GM19099 (cell line): ENCODE results near the gene CTRB1.

Experiments
- POLR2A ChIP-seq: IDR thresholded peaks from 3 replicates; pipeline ENCODE4 v1.6.1; 2011; ENCODE audit warnings: low read depth; ENCODE audit not compliant: insufficient read length; ENCODE audit errors: extremely low read depth

CTRB1 gene

DNA sequence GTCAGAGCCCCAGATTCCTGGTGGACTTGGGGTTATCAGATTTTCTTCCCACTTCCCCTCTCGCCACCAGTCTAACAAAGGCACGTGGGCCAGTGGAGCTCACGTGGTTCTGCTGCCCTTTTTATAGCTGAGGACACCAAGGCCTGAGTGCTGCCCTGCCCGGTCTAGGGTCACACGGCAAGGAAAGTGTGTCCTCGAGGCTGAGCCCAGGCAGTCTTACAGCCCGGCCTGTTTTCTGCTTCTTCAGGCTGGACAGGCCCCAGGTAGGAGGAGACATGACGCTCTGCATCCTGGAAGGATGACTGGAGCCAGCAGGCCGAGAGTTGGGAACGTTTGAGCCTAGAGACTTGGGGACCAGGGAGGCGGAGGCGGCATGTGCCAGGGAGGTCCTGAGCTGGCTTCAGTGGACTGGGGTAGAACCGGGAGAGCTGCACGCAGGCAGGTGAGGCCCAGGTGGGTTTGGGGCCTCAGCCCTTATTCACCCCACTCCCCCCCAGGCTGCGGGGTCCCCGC, 3.5 kb downstream of the CTRB1 start:
- no peak for TF ChIP-seq POLR2A

DNA sequence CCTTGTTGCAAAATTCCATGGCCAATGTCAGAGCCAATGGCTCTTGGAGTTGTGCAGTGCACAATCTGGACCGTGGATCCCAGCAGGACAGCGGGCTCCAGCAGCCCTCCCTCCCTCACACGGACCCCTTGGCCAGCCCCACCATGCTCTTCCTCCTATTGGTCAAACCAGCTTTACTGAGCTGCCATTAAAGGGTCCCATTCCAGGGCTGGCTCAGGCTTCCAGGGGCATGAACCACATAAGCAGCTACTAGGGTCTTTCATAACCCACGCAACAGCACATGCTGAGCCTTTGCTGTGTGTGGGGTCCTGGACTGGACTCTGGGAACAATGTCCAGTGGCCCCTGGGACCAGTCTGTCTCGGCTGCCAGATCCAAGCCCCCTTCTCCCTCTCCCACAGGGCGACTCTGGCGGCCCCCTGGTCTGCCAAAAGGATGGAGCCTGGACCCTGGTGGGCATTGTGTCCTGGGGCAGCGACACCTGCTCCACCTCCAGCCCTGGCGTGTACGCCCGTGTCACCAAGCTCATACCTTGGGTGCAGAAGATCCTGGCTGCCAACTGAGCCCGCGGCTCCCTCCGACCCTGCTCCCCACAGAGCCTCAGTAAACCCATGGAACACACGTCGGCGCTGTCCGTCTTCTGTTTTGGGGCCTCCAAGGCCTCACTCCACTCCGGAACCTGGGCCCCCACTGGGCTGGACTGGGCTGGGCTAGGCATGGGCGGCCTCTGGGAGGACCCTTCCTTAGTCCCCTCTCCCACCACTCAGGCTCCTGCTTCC, 5.7 kb downstream of the CTRB1 start:
- TF ChIP-seq POLR2A, result no peak

DNA sequence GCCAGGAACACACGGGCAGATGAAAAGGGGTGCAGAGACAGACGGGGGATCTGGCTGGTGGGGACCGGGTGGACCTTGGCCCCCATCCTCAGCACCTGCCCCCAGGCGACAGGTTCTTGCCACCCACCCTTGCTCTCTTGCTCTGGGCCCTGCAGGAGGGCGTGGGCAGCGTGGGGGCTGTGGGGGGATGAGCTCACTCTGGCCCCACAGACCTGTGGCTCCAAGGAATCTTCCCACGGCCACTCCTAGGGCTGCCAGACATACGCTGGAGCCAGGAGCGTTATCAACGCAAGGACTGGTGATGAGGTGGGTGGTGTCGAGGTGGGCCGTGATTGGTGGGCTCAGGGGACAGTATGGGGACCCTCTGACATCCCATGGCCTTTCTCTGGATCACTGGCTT, 6.3 kb downstream of the CTRB1 start:
- TF ChIP-seq POLR2A, result no peak

DNA sequence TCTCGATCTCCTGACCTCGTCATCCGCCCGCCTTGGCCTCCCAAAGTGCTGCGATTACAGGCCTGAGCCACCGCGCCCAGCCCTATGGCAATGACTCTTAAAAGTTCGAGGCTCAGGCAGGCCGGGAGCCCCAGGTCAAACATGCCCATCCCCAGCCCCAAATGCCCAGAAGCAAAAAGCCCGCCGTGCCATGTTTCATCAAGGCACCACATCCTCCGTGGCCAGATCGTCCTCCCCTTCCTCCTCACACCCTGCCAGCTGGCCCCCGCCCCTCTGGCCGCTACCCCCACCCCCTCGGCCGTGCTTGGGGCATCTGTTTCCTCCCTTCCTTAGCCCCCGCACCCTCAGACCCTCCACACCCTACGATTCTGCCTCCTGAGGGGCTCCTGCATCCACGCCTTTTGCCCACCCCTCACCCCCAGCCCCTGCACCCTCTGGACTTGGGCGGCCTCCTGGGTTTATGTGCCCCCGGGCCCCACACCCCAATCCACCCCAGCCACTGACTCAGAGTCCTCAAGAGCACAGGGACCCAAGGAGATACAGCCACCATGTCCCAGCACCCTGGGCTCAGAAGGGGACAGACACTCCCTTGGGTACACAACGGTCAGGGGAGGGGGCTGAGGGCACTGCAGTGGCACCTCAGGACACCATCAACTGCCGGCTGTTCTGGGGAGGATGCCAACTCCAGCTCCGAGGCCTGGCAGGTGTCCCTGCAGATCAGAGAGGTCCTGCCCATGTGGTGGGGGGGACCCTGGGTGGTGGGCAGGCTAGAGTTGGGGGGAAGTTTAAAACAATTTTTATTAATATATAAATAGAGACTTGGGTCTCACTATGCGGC, 7.1 kb downstream of the CTRB1 start:
- no peak for TF ChIP-seq POLR2A

DNA sequence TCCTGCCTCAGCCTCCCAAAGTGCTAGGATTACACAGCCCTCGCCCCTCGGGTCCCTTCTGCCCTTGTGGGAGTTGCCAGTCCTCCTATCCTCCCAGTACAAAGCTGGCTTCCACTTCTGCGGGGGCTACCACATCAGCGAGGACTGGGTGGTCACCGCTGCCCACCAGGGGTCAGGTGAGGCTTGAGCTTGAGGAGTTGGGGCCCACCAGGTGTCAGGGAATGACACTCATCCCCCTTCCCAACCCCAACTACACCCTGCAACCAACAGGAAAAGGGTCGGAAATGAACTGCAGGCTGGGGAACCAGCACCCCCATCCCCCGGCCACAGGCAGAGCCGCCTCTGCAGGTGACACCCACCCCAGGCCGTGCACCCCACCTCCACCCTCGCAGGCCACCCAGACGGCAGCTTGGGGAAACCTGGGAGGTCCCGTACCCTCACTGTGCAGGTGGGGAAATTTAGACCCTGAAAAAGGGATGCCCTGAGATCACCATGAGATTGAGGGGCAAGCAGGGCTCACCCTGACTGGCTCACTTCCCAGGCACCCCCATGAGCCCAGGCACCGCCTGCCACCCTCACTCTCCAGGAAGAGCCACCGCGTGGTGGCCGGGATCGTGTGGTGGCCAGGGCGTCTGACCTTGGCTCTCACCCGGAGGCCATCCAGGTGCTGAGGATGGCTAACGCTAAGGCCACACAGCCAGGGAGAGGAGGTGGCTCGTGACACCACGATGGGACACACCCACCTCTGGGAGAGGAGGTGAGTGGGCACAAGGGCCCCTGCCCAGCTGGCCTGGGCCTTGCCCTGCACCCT, 8.0 kb downstream of the CTRB1 start:
- no peak for TF ChIP-seq POLR2A

DNA sequence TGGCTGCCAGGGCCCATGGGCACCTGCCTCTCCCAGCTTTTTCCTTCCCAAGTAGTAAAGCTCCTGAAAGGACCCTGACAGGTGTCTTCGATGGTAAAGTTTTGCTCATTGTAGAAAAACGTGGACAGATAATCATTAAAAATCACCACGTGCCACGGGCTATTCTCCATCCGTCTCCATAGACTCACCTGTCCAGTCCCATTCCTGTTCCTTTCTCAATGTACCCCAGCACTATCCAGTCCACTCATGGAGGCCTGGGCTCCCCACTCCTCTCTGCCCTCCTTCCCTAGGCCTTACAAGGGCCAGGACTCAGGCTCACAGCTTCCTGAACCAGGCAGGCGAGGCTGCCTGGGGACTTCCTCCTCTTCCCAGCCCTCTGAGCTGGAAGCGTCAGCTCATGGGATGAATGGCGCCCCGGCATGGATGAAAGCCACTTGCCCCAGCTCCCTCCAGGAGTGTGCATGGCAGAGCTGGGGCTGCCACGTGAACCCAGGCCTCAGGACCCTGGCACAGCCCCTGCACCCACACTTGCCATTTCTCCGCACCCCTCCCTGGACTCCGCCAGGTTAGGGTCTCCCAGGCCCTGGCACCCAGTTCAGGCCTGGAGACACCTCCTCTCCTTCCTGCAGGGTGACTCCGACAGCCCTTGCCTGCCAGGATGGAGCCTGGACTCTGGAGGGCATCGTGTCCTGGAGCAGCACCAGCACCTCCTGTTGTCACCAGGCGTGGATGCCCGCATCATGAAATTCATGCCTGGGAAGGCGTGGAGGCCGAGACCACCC, 8.8 kb downstream of the CTRB1 start:
- TF ChIP-seq POLR2A, result no peak

DNA sequence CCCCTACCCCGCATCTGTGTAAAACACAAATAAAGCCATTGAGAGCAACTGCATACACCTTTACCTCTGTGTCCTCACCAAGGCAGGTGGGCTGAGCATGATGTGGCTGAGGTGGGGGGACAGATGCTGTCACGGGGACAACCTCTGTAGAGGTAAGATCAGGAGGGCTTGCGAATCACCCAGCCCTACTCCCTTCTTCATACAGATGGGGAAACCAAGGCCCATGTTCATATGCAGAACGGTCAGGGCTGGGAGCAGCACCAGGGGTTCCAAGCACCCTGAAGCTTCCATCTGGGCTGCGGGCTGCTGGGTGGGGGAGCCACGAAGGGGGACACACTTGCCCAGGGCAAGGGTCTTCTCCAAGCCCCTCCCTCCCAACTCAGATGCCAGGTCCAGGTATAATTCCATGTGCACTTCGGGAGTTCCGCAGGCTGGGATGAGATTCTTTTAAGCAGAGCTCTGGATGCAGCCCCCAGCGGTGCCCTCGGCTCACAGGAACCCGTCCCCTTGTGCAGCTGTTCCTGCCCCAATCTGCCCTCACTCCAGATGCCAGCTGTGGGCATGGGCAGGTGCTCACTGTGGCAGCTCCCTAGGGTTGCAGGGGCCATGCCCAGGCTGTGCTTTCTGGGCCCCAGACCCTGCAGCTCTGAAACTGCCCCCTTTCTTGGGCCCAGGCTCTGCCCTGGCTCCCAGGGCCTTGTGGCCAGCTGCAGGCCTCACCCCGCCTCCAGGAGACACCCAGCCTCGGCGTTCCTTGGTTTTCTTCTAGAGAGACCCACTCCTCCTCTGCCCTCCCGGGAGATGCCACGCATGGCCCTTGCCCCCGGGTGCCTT, 9.6 kb downstream of the CTRB1 start:
- no peak for TF ChIP-seq POLR2A

DNA sequence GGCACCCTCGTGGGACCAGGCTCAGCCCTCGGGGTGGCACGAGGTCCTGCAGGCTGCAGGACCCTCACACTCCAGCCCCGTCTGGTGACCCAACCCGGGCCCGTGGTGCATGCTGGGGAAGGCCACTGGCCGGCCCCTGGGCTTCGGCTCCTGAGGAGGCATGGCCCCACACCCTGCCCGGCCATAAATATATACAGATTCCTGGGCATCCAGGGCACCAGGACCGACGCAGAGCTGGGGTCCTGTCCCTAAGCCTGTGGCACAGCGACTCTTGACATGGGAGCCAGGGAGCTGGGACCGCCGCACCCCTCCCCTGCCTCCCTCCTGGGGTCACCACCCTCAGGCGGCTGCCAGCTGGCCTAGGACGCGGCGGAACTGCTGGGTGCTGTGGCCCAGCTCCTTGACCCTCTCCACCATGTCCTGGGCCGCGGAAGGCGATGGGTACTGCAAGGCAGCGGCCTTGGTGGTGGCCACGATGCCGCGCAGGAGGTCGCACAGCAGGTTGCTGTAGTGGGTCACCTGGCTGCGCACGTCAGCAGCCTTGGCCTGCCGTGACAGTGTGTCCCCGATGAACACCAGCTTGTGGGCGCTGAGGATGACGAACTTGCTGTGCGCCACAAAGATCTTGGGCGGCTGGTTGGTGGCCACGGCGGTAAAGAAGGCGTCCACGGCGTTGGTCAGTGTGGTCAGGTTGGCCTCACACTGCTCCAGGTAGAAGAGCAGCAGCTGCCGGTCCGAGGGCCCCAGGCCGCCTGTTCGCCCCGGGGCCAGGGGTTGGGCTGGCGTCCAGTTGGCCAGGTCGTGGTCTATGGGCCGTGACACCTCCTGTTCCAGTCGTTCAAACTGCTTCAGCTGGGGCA, 10.6 kb downstream of the CTRB1 start:
- no peak for TF ChIP-seq POLR2A

DNA sequence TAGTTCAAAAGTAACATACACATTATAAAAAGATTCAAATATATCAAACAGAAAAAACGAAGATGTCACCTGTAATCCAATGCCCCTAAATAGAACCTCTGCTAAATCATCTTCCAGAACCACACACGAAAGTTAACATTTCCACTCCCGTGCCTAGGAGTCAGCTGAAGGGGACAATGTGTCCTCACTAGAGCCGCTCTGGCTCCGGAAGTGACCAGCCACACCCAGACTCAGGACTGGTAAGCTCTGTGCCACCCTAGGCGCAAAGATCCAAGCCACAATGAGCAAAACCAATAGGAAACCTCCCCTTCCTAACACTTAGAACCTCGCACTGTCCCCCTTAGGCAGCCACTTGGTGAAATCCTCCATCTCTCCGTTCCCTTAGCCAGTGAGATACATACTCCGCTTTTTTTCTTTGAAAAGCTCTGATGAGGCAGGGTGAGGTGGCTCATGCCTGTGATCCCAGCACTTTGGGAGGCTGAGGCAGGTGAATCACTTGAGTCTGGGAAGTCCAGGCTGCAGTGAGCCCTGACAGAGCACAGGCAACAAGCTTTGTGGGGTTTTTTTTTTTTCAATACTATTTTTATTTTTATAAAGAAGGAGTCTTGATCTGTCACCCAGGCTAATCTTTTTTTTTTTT, 11.8 kb downstream of the CTRB1 start:
- TF ChIP-seq POLR2A, result no peak

DNA sequence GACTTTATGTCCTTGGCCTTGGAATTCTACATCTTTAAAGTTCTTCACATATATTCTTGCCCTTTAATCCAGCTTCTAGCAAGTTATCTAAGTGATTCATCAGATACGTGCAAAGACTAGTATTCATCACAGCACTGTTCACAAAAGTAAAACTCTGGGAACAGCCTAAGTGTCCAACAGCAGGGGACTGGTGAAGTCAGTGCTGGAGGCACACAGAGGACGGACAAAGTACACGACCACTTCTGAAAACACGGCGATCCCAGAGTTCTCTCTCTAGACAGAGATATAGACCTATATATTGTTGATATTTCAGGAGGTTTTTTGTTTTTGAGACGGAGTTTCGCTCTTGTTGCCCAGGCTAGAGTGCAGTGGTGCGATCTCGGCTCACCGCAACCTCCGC, 12.8 kb downstream of the CTRB1 start:
- no peak for TF ChIP-seq POLR2A

DNA sequence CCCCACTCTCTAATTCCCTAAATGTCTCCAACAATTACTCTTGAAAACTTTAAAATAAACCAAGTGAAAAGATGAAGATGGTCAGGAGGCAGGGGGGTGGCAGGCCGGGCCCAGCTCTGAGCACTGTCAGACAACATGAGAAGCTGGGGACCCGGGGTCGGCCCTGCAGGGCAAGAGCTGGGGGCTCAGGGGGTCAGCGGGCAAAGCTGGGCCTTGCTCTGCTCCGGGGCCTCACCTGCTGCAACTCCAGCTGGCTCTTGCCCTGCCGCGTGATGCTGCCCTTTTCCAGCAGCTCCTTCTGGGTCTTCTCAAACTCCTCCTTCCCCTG, 14.8 kb downstream of the CTRB1 start:
- TF ChIP-seq POLR2A, result no peak

DNA sequence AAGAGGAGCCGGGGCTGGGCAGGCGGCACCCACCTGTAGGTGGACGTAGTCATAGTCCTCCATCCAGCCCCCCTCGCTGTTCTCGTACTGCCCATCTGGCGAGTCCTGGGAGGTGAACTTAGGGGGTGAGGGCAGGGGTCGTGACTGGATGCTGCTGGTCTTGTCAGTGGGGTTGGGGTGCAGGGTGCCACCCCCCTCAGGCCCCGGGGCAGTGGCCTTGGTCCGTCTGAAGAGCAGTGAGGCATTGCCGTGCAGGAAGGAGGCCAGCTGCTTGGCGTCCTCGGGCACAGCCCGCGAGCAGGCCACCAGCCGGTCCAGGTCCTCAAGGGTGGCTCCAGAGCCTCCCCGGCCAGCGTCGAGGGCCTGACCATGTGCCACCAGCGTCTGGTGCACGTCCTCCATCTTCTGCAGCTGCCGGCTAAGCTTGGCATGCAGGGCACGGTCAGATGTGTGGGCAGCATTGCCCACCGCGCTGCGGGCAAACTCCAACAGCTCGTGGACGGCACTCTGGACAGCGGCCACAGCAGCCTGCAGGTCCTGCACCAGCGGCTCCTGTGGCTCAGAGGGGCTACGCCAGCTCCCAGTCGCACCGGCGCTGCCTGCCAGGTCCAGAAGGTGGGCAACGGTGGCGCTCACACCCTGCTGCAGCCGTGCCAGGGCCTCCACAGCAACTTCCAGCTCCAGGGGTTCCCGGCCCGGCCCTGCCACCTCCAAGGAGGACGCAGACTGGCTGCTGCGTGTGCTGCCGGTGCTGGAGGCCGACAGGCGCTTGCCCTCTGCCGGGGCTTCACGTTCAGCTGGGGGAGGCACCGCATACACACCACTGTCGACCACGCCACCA, 16.3 kb downstream of the CTRB1 start:
- no peak for TF ChIP-seq POLR2A

DNA sequence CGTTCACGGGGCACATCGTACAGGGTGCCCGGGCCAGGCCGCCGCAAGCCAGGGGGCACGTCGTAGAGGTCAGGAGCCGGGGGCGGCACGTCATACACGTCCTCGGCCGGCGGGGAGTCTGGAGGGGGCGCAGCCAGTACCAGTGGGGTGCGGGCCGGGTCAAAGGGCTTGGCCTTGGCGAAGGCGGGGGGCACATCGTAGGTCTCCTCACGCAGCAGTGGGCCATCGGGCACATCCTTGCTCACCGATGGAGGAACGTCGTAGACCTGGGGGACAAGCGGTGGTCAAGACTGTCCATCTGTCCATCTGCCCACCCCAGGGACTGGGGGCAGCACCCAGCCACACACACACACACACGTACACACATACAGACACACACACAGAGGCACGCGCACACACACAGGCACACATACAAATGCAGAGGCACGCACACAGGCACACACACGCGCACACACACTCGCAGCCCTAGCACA, 17.0 kb downstream of the CTRB1 start:
- TF ChIP-seq POLR2A, result no peak
